Measurements from ENCODE around the gene PANK3.

GRCh38 chr5:168525856-168526255 is 53.3 kb downstream of the PANK3 start:
- TF ChIP-seq CTCF (IDR thresholded peaks at IDR 0.05 in 2 of 3, conservative IDR thresholded peaks at IDR 0.05 in 1 of 3; ENCODE audit: insufficient read depth in 2 of 3, low read depth in 1 of 3, low read length in 3 of 3): no peak
- TF ChIP-seq POLR2AphosphoS5 (IDR thresholded peaks at IDR 0.05; ENCODE audit: control insufficient read depth, insufficient read depth, low read depth, low read length): no peak
- no peak for TF ChIP-seq TOE1 (IDR thresholded peaks at IDR 0.05; ENCODE audit: borderline replicate concordance)
- no peak for TF ChIP-seq TOE1 (CRISPR knock-in tag; IDR thresholded peaks at IDR 0.05; ENCODE audit: borderline replicate concordance, low read depth)
- no peak for TF ChIP-seq MTA1 (IDR thresholded peaks at IDR 0.05; ENCODE audit: borderline replicate concordance)
- no peak for TF ChIP-seq CBX5 (IDR thresholded peaks at IDR 0.05; ENCODE audit: borderline replicate concordance, low read depth)

Data from K562 (cell line).